Activated effector memory CD4-positive, alpha-beta T cell treated with anti-CD3 and anti-CD28 coated beads, Interleukin-2, amount 50 U/mL, for 16 hours (primary cell): ENCODE measurements around the gene IFIT1B.

ENCODE experiments used
- DNase-seq: peaks from one replicate; pipeline ENCODE4 v3.0.0-alpha.2; 2020

The IFIT1B gene

GRCh38 chr10:89348975-89349374, 28.9 kb upstream of the IFIT1B start:
- no peak for DNase-seq

GRCh38 chr10:89350631-89351315, 27.1 kb upstream of the IFIT1B start:
- DNase-seq = peak; percentile 52

- DNase-seq = no peak
Measured at GRCh38 chr10:89351412-89351779, 26.5 kb upstream of the IFIT1B start.

GRCh38 chr10:89351780-89352597, 25.9 kb upstream of the IFIT1B start:
- no peak for DNase-seq

- DNase-seq = no peak
Measured at GRCh38 chr10:89352802-89353201, 25.1 kb upstream of the IFIT1B start.

- no peak for DNase-seq
Measured at GRCh38 chr10:89355394-89355931, 22.4 kb upstream of the IFIT1B start.

GRCh38 chr10:89357096-89357495, 20.8 kb upstream of the IFIT1B start:
- no peak for DNase-seq

GRCh38 chr10:89357975-89358374, 19.9 kb upstream of the IFIT1B start:
- DNase-seq = no peak

GRCh38 chr10:89360157-89360556, 17.7 kb upstream of the IFIT1B start:
- no peak for DNase-seq

GRCh38 chr10:89362929-89363328, 14.9 kb upstream of the IFIT1B start:
- no peak for DNase-seq

GRCh38 chr10:89363729-89364442, 14.0 kb upstream of the IFIT1B start:
- DNase-seq = no peak

GRCh38 chr10:89364531-89364930, 13.3 kb upstream of the IFIT1B start:
- DNase-seq = no peak

GRCh38 chr10:89367529-89367928, 10.3 kb upstream of the IFIT1B start:
- no peak for DNase-seq

GRCh38 chr10:89368129-89368528, 9.7 kb upstream of the IFIT1B start:
- no peak for DNase-seq

GRCh38 chr10:89369156-89370105, 8.4 kb upstream of the IFIT1B start:
- DNase-seq = no peak

- DNase-seq = no peak
Measured at GRCh38 chr10:89371079-89371478, 6.8 kb upstream of the IFIT1B start.

- no peak for DNase-seq
Measured at GRCh38 chr10:89371987-89372386, 5.9 kb upstream of the IFIT1B start.

- no peak for DNase-seq
Measured at GRCh38 chr10:89373916-89374711, 3.7 kb upstream of the IFIT1B start.

GRCh38 chr10:89374713-89375141, 3.1 kb upstream of the IFIT1B start:
- DNase-seq = no peak

- no peak for DNase-seq
Measured at GRCh38 chr10:89379103-89379502, 1.2 kb downstream of the IFIT1B start.

- DNase-seq = no peak
Measured at GRCh38 chr10:89382757-89383156, 4.9 kb downstream of the IFIT1B start.
